DOHH2 (cell line): Measurements from ENCODE around the gene PYY.

ENCODE experiments used
- H3F3A ChIP-seq: fragments of 200-600 bp; sonication (generic), shearing (Covaris generic); 2 replicates; pipeline ENCODE4 v1.6.0; 2016; ENCODE audit warnings: antibody characterized with exemption, mild to moderate bottlenecking; ENCODE audit not compliant: control insufficient read depth, insufficient read depth
- H3K27ac ChIP-seq: fragments of 200-600 bp; sonication (generic); 2 replicates; pipeline ENCODE4 v1.5.1; 2014; ENCODE audit warnings: low read depth, mild to moderate bottlenecking, low read length, moderate library complexity
- H3K27me3 ChIP-seq: fragments of 200-600 bp; sonication (generic); 2 replicates; pipeline ENCODE4 v1.6.1; 2014; ENCODE audit warnings: mild to moderate bottlenecking, low read length, mixed read lengths; ENCODE audit not compliant: control insufficient read depth
- H3K36me3 ChIP-seq: fragments of 200-600 bp; sonication (generic); 2 replicates; pipeline ENCODE4 v1.6.1; 2014; ENCODE audit warnings: mild to moderate bottlenecking, low read length, moderate library complexity, mixed read lengths; ENCODE audit not compliant: control insufficient read depth
- H3K4me1 ChIP-seq: fragments of 200-600 bp; sonication (generic); 2 replicates; pipeline ENCODE4 v1.6.1; 2014; ENCODE audit warnings: mild to moderate bottlenecking, low read length, mixed read lengths; ENCODE audit not compliant: control insufficient read depth
- H3K4me2 ChIP-seq: fragments of 200-600 bp; sonication (generic); 2 replicates; pipeline ENCODE4 v1.6.0; 2014; ENCODE audit warnings: mild to moderate bottlenecking, low read length, moderate library complexity
- H3K4me3 ChIP-seq: fragments of 200-600 bp; sonication (generic); 2 replicates; pipeline ENCODE4 v1.5.1; 2014; ENCODE audit warnings: mild to moderate bottlenecking, low read length, mixed read lengths
- H3K79me2 ChIP-seq: fragments of 200-600 bp; sonication (generic); 2 replicates; pipeline ENCODE4 v1.6.1; 2014; ENCODE audit warnings: mild to moderate bottlenecking, low read length, mixed read lengths; ENCODE audit not compliant: control insufficient read depth
- H3K9me2 ChIP-seq: fragments of 200-600 bp; sonication (generic); replicated peaks from 2 replicates; pipeline ENCODE4 v1.6.1; 2014; ENCODE audit warnings: mild to moderate bottlenecking, low read length, mixed read lengths; ENCODE audit not compliant: control insufficient read depth
- H3K9me3 ChIP-seq: fragments of 200-600 bp; sonication (generic); 2 replicates; pipeline ENCODE4 v1.6.1; 2014; ENCODE audit warnings: antibody characterized with exemption, low read length, mixed read lengths; ENCODE audit not compliant: control insufficient read depth, insufficient read depth
- H4K20me1 ChIP-seq: fragments of 200-600 bp; sonication (generic); 2 replicates; pipeline ENCODE4 v1.6.0; 2014; ENCODE audit warnings: low read depth, mild to moderate bottlenecking, antibody characterized with exemption, low read length, moderate library complexity; ENCODE audit not compliant: control insufficient read depth, insufficient read depth
- CTCF ChIP-seq: fragments of 200-600 bp; sonication (generic); IDR thresholded peaks from one replicate; pipeline ENCODE4 v1.5.1; 2014; ENCODE audit warnings: antibody characterized with exemption, mild to moderate bottlenecking, low read depth, low read length; ENCODE audit not compliant: poor library complexity, severe bottlenecking
- EZH2phosphoT487 ChIP-seq: fragments of 200-600 bp; sonication (generic); IDR thresholded peaks from 2 replicates; pipeline ENCODE4 v1.6.1; 2017; ENCODE audit warnings: borderline replicate concordance, mild to moderate bottlenecking, antibody characterized with exemption, low read length, moderate library complexity, mixed read lengths

PYY gene

DNA sequence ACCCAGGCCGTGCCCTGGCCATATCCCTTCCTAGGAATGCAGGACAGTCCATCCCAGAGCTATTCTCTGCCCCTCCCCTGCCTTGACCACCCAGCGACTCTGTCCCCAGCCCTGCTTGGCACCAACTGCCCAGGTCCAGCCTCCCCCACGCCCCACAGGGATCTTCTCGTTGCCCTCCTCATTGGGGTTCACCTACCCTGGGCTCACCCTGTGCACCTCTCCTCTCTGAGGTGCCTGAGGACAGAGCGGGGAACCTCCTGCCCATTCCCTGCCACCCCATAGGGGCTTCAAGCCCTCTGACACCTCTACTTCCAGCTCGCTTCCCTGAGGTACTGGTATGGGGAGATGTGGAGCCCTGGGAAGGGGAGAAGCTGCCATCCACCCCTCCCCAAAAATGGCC, 40.2 kb downstream of the PYY start:
- Histone ChIP-seq H3F3A (no peaks in the 10 kb centered on the region), H3K9me2 (no peaks in the 10 kb centered on the region), H3K27me3 (peaks cover 54% of the 10 kb centered on the region), H3K4me3 (no peak overlapping the region), H3K36me3 (no peaks in the 10 kb centered on the region), H3K4me2 (no peak overlapping the region), H3K4me1 (peaks cover 11% of the 10 kb centered on the region), H3K27ac (no peak overlapping the region), H4K20me1 (no peaks in the 10 kb centered on the region), H3K79me2 (no peaks in the 10 kb centered on the region), H3K9me3 (no peaks in the 10 kb centered on the region)
- no peak for TF ChIP-seq EZH2phosphoT487
- TF ChIP-seq CTCF = no peak

DNA sequence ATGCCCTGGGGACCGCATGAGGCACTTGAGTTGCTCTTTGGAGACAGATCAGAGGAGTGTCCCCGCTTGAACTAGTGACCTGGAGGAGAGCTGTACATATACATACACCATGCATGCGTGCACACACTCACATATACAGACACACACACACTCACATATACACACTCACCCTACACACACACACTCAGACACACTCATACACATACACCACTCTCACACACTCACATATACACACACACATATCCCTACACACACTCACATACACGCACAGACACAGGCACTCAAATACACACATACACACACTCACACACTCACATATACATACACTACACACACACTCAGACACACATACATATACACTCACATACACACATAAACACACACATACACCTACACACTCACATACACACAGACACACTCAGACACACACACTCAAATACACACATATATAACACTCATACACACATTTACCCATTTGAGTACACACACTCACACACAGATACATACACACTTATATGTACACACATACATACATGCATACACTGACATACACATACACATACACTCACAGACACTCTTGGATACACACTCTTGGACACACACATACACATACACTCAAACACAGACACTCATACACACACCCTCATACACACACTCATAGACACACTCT, 41.0 kb downstream of the PYY start:
- peaks cover 58% of the 10 kb centered on the region for H3K27me3 ChIP-seq
- H3K27ac ChIP-seq = no peak overlapping the region

DNA sequence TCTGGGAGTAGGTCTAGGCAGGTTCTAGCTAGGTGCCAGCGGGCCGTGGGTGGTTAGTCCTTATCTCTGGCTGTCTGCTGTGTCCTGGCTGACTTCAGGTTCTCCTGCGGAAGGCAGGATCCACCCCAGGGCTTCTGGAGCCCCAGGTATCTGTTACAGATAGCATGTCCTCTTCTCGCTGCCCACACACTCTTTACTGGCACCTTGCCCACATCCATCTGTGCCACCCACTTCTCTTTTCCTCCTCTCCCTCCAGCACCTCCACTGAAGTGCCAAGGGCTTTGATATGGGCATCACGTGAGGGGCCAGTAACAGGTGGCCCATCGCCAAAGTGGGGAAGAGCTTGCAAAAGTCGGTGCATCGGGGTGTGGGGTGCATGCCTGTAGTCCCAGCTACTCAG, 41.8 kb downstream of the PYY start:
- no peaks in the 10 kb centered on the region for H4K20me1 ChIP-seq
- H3K27me3 ChIP-seq = peaks cover 58% of the 10 kb centered on the region
- no peak overlapping the region for H3K4me2 ChIP-seq
- no peaks in the 10 kb centered on the region for H3K79me2 ChIP-seq
- no peaks in the 10 kb centered on the region for H3K9me2 ChIP-seq
- TF ChIP-seq EZH2phosphoT487 = no peak
- no peak for TF ChIP-seq CTCF
- no peaks in the 10 kb centered on the region for H3K9me3 ChIP-seq
- H3K27ac ChIP-seq = no peak overlapping the region
- H3K4me1 ChIP-seq = peaks cover 14% of the 10 kb centered on the region
- no peak overlapping the region for H3K4me3 ChIP-seq
- no peaks in the 10 kb centered on the region for H3K36me3 ChIP-seq
- no peaks in the 10 kb centered on the region for H3F3A ChIP-seq

More for the DNA sequence above, 41.0 kb downstream of the PYY start:
- Histone ChIP-seq H3F3A (no peaks in the 10 kb centered on the region), H3K4me1 (peaks cover 13% of the 10 kb centered on the region), H3K9me2 (no peaks in the 10 kb centered on the region), H4K20me1 (no peaks in the 10 kb centered on the region), H3K4me3 (no peak overlapping the region), H3K9me3 (no peaks in the 10 kb centered on the region), H3K79me2 (no peaks in the 10 kb centered on the region), H3K36me3 (no peaks in the 10 kb centered on the region), H3K4me2 (no peak overlapping the region)
- TF ChIP-seq CTCF = no peak
- TF ChIP-seq EZH2phosphoT487 = no peak
